RKO (cell line): ENCODE data around the gene HES2.
"Not testable (repeated sequence)": the region's sequence is repeated elsewhere in the genome, so short reads cannot be mapped to it uniquely, and the experiment has no call there.

Source experiments
- DNase-seq: peaks from one replicate; pipeline ENCODE4 v3.0.0-alpha.2; 2016; ENCODE audit warnings: low spot score

The HES2 gene

GRCh38 chr1:6386371-6386949 lies 33.3 kb downstream of the HES2 start:
- no peak for DNase-seq

GRCh38 chr1:6385488-6386191 lies 34.1 kb downstream of the HES2 start:
- DNase-seq = peak; percentile 66

GRCh38 chr1:6384962-6385361 lies 34.8 kb downstream of the HES2 start:
- no peak for DNase-seq

GRCh38 chr1:6384135-6384534 lies 35.6 kb downstream of the HES2 start:
- no peak for DNase-seq

- no peak for DNase-seq
Measured at GRCh38 chr1:6380037-6380436, 39.7 kb downstream of the HES2 start.

- no peak for DNase-seq
Measured at GRCh38 chr1:6378096-6378746, 41.5 kb downstream of the HES2 start.

- DNase-seq = no peak
Measured at GRCh38 chr1:6373961-6374720, 45.6 kb downstream of the HES2 start.

- not testable (repeated sequence) for DNase-seq
Measured at GRCh38 chr1:6372236-6372635, 47.5 kb downstream of the HES2 start.

GRCh38 chr1:6370006-6370405 lies 49.7 kb downstream of the HES2 start:
- no peak for DNase-seq

GRCh38 chr1:6367381-6368012 lies 52.2 kb downstream of the HES2 start:
- peak; percentile 88 for DNase-seq

GRCh38 chr1:6365047-6365446 lies 54.7 kb downstream of the HES2 start:
- no peak for DNase-seq

- DNase-seq = peak; percentile 67
Measured at GRCh38 chr1:6363085-6363884, 56.4 kb downstream of the HES2 start.
